HepG2 (cell line): ENCODE data around the gene RPS15A. TPM values are rescaled to one million over a fixed set of nuclear protein-coding genes. Genes with fewer than 3 reads are reported as not detected.

ENCODE experiments used
- BRCA1 ChIP-seq: sonication (generic); formaldehyde crosslinking; IDR thresholded peaks from 2 replicates; pipeline ENCODE4 v1.4.0; 2020; ENCODE audit warnings: missing genetic modification reagents
- ISX ChIP-seq: sonication (generic); formaldehyde crosslinking; conservative IDR thresholded peaks from 2 replicates; pipeline ENCODE4 v1.5.0; 2020; ENCODE audit warnings: missing genetic modification reagents
- MLLT10 ChIP-seq: sonication (generic); formaldehyde crosslinking; IDR thresholded peaks from 2 replicates; pipeline ENCODE4 v1.4.0; 2020; ENCODE audit warnings: missing genetic modification reagents
- RBFOX2 ChIP-seq: fragments of 200-400 bp; formaldehyde crosslinking; IDR thresholded peaks from 2 replicates; pipeline ENCODE4 v1.6.1; 2017; ENCODE audit warnings: low read depth, mild to moderate bottlenecking, low read length
- TCF7L2 ChIP-seq: IDR thresholded peaks from 2 replicates; pipeline ENCODE4 v1.6.1; 2011; ENCODE audit warnings: mild to moderate bottlenecking, low read depth, low read length, moderate library complexity
- ZNF251 ChIP-seq: sonication (generic); formaldehyde crosslinking; IDR thresholded peaks from 2 replicates; pipeline ENCODE4 v1.9.0; 2021; ENCODE audit warnings: mild to moderate bottlenecking, missing genetic modification reagents
- ZNF337 ChIP-seq: sonication (generic); formaldehyde crosslinking; IDR thresholded peaks from 2 replicates; pipeline ENCODE4 v1.5.1; 2020; ENCODE audit warnings: missing genetic modification reagents, low read depth, mild to moderate bottlenecking, borderline replicate concordance
- ZNF547 ChIP-seq: sonication (generic); formaldehyde crosslinking; IDR thresholded peaks from 2 replicates; pipeline ENCODE4 v1.5.1; 2020; ENCODE audit warnings: mild to moderate bottlenecking, missing genetic modification reagents
- ZNF549 ChIP-seq: sonication (generic); formaldehyde crosslinking; IDR thresholded peaks from 2 replicates; pipeline ENCODE4 v1.5.0; 2020; ENCODE audit warnings: missing genetic modification reagents
- ZZZ3 ChIP-seq: sonication (generic); formaldehyde crosslinking; IDR thresholded peaks from 2 replicates; pipeline ENCODE4 v1.4.0; 2020; ENCODE audit warnings: missing genetic modification reagents, mild to moderate bottlenecking, borderline replicate concordance
- polyA plus RNA-seq, 8 experiments: library from polyadenylated mRNA; depleted of rRNA in 3 of 8; stranded (reverse) in 7 of 8; unstranded in 1 of 8; fragments of >200 nt; fragmentation: Illumina TruSeq in 4 of 8; extraction: Trizol in 4 of 8; gene quantifications; 2 replicates each; pipeline versions ENCODE4 v1.2.1 to v1.2.3, GENCODE V29; 2011 to 2016; ENCODE audit warnings: low read depth in 4 of 8, missing spikeins in 1 of 8, mixed read lengths in 1 of 8; ENCODE audit not compliant: insufficient read depth in 1 of 8
- total RNA-seq, 5 experiments: library from RNA; depleted of rRNA; stranded (reverse); fragments of >200 nt; fragmentation: Illumina TruSeq; extraction: Trizol; gene quantifications; 2 replicates each; pipeline ENCODE4 v1.2.3, GENCODE V29; 2016; ENCODE audit warnings: low read depth in 1 of 5
- TF ChIP-seq, protein P1 (sequence below): sonication (generic); formaldehyde crosslinking; IDR thresholded peaks from 2 replicates; pipeline ENCODE4 v1.5.1; 2020; ENCODE audit warnings: mild to moderate bottlenecking, missing genetic modification reagents, borderline replicate concordance
- TF ChIP-seq, protein P2 (sequence below): sonication (generic); IDR thresholded peaks from 2 replicates; pipeline ENCODE4 v1.6.1; 2016; ENCODE audit warnings: low read depth, borderline replicate concordance
- TF ChIP-seq, protein P3 (sequence below): sonication (generic); formaldehyde crosslinking; IDR thresholded peaks from 2 replicates; pipeline ENCODE4 v1.5.0; 2020; ENCODE audit warnings: mild to moderate bottlenecking, missing genetic modification reagents
- TF ChIP-seq, protein P4 (sequence below): sonication (generic); formaldehyde crosslinking; IDR thresholded peaks from 2 replicates; pipeline ENCODE4 v1.4.0; 2020; ENCODE audit warnings: missing genetic modification reagents
- TF ChIP-seq, protein P5 (sequence below): IDR thresholded peaks from 2 replicates; pipeline ENCODE4 v1.6.1; 2016; ENCODE audit warnings: control low read depth
- TF ChIP-seq, protein P6 (sequence below): conservative IDR thresholded peaks from 2 replicates; pipeline ENCODE4 v1.6.1; 2018; ENCODE audit warnings: missing genetic modification reagents

RPS15A gene
- total and polyA plus RNA-seq, 2 of the 13 experiments (the other 11 are each of a cell fraction or from before 2014, with no cell fraction given), result 5,489 to 9,457 TPM

DNA sequence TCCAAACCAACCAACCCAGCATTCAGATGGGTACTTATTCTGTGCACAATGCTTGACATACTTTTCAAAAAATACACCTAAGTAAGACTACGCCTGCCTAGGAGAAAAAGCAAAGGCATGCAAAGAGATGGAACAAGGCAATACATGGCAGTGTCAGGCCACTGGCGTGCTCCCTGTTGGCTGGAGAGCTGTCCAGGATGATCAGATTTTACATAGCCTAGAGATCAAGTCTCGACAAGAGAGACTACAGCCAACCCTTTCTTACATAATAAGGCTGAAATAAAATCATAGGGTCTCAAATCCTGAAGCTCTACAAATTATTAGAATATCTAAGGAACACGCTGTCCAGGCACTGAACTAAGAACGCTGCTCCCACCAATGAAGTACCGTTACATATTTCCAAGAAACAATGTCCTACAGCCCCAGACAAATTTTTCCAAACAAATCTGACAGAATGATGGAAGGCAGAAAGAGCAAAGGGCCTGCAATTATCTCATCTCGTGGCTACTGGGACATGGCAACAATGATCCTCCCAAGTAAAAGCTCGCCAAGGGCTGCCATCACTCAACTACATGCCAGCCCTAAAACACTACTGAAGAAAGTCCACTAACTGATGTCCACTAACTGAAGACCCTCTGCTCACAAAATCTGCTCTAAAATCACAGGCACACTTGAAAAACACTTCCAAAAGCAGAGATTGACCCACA is 5.1 kb downstream of the RPS15A start (continued):
- TF ChIP-seq, protein P1, sequence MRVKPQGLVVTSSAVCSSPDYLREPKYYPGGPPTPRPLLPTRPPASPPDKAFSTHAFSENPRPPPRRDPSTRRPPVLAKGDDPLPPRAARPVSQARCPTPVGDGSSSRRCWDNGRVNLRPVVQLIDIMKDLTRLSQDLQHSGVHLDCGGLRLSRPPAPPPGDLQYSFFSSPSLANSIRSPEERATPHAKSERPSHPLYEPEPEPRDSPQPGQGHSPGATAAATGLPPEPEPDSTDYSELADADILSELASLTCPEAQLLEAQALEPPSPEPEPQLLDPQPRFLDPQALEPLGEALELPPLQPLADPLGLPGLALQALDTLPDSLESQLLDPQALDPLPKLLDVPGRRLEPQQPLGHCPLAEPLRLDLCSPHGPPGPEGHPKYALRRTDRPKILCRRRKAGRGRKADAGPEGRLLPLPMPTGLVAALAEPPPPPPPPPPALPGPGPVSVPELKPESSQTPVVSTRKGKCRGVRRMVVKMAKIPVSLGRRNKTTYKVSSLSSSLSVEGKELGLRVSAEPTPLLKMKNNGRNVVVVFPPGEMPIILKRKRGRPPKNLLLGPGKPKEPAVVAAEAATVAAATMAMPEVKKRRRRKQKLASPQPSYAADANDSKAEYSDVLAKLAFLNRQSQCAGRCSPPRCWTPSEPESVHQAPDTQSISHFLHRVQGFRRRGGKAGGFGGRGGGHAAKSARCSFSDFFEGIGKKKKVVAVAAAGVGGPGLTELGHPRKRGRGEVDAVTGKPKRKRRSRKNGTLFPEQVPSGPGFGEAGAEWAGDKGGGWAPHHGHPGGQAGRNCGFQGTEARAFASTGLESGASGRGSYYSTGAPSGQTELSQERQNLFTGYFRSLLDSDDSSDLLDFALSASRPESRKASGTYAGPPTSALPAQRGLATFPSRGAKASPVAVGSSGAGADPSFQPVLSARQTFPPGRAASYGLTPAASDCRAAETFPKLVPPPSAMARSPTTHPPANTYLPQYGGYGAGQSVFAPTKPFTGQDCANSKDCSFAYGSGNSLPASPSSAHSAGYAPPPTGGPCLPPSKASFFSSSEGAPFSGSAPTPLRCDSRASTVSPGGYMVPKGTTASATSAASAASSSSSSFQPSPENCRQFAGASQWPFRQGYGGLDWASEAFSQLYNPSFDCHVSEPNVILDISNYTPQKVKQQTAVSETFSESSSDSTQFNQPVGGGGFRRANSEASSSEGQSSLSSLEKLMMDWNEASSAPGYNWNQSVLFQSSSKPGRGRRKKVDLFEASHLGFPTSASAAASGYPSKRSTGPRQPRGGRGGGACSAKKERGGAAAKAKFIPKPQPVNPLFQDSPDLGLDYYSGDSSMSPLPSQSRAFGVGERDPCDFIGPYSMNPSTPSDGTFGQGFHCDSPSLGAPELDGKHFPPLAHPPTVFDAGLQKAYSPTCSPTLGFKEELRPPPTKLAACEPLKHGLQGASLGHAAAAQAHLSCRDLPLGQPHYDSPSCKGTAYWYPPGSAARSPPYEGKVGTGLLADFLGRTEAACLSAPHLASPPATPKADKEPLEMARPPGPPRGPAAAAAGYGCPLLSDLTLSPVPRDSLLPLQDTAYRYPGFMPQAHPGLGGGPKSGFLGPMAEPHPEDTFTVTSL (CRISPR knock-in tag), result no peak
- TF ChIP-seq ZNF547 (CRISPR knock-in tag) (no peak), BRCA1 (no peak), ZNF549 (CRISPR knock-in tag) (no peak), ZNF337 (CRISPR knock-in tag) (no peak), TCF7L2 (no peak), ISX (no peak), RBFOX2 (peak; percentile 63), ZZZ3 (CRISPR knock-in tag) (no peak), ZNF251 (CRISPR knock-in tag) (no peak), MLLT10 (no peak)
- TF ChIP-seq, protein P2, sequence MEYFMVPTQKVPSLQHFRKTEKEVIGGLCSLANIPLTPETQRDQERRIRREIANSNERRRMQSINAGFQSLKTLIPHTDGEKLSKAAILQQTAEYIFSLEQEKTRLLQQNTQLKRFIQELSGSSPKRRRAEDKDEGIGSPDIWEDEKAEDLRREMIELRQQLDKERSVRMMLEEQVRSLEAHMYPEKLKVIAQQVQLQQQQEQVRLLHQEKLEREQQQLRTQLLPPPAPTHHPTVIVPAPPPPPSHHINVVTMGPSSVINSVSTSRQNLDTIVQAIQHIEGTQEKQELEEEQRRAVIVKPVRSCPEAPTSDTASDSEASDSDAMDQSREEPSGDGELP, result no peak
- TF ChIP-seq, protein P3, sequence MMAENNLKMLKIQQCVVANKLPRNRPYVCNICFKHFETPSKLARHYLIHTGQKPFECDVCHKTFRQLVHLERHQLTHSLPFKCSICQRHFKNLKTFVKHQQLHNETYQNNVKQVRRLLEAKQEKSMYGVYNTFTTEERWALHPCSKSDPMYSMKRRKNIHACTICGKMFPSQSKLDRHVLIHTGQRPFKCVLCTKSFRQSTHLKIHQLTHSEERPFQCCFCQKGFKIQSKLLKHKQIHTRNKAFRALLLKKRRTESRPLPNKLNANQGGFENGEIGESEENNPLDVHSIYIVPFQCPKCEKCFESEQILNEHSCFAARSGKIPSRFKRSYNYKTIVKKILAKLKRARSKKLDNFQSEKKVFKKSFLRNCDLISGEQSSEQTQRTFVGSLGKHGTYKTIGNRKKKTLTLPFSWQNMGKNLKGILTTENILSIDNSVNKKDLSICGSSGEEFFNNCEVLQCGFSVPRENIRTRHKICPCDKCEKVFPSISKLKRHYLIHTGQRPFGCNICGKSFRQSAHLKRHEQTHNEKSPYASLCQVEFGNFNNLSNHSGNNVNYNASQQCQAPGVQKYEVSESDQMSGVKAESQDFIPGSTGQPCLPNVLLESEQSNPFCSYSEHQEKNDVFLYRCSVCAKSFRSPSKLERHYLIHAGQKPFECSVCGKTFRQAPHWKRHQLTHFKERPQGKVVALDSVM (CRISPR knock-in tag), result no peak
- TF ChIP-seq, protein P4, sequence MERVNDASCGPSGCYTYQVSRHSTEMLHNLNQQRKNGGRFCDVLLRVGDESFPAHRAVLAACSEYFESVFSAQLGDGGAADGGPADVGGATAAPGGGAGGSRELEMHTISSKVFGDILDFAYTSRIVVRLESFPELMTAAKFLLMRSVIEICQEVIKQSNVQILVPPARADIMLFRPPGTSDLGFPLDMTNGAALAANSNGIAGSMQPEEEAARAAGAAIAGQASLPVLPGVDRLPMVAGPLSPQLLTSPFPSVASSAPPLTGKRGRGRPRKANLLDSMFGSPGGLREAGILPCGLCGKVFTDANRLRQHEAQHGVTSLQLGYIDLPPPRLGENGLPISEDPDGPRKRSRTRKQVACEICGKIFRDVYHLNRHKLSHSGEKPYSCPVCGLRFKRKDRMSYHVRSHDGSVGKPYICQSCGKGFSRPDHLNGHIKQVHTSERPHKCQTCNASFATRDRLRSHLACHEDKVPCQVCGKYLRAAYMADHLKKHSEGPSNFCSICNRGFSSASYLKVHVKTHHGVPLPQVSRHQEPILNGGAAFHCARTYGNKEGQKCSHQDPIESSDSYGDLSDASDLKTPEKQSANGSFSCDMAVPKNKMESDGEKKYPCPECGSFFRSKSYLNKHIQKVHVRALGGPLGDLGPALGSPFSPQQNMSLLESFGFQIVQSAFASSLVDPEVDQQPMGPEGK (CRISPR knock-in tag), result no peak
- TF ChIP-seq, protein P5, sequence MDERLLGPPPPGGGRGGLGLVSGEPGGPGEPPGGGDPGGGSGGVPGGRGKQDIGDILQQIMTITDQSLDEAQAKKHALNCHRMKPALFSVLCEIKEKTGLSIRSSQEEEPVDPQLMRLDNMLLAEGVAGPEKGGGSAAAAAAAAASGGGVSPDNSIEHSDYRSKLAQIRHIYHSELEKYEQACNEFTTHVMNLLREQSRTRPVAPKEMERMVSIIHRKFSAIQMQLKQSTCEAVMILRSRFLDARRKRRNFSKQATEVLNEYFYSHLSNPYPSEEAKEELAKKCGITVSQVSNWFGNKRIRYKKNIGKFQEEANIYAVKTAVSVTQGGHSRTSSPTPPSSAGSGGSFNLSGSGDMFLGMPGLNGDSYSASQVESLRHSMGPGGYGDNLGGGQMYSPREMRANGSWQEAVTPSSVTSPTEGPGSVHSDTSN, result no peak
- TF ChIP-seq, protein P6, sequence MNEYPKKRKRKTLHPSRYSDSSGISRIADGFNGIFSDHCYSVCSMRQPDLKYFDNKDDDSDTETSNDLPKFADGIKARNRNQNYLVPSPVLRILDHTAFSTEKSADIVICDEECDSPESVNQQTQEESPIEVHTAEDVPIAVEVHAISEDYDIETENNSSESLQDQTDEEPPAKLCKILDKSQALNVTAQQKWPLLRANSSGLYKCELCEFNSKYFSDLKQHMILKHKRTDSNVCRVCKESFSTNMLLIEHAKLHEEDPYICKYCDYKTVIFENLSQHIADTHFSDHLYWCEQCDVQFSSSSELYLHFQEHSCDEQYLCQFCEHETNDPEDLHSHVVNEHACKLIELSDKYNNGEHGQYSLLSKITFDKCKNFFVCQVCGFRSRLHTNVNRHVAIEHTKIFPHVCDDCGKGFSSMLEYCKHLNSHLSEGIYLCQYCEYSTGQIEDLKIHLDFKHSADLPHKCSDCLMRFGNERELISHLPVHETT (CRISPR knock-in tag), result no peak
